WERI-Rb-1 (cell line): ENCODE data around the gene CDK5RAP2.

ENCODE experiments used
- DNase-seq: peaks from one replicate; pipeline ENCODE4 v3.0.0-alpha.2; 2020
- H3K27ac ChIP-seq: fragments of 250-450 bp; sonication (Bioruptor Pico); 2 replicates; pipeline ENCODE4 v1.5.1; 2020; ENCODE audit warnings: mild to moderate bottlenecking, moderate library complexity
- H3K27me3 ChIP-seq: fragments of 250-450 bp; sonication (Bioruptor Pico); 2 replicates; pipeline ENCODE4 v1.5.1; 2021; ENCODE audit warnings: mild to moderate bottlenecking, low read depth, moderate library complexity; ENCODE audit not compliant: insufficient read depth, severe bottlenecking
- H3K36me3 ChIP-seq: fragments of 250-450 bp; sonication (Bioruptor Pico); 2 replicates; pipeline ENCODE4 v1.5.1; 2020; ENCODE audit warnings: mild to moderate bottlenecking, moderate library complexity
- H3K4me3 ChIP-seq: 2 replicates; pipeline ENCODE4 v1.5.1; 2011; ENCODE audit warnings: low read depth, mild to moderate bottlenecking, control low read depth, low read length
- H3K9me3 ChIP-seq: fragments of 250-450 bp; sonication (Bioruptor Pico); 2 replicates; pipeline ENCODE4 v1.5.1; 2021; ENCODE audit warnings: mild to moderate bottlenecking, moderate library complexity; ENCODE audit not compliant: severe bottlenecking
- TF ChIP-seq, protein P1 (sequence below): IDR thresholded peaks from 2 replicates; pipeline ENCODE4 v1.5.1; 2011; ENCODE audit warnings: low read depth, mild to moderate bottlenecking, control low read depth, inconsistent platforms, low read length

Gene CDK5RAP2

GRCh38 chr9:120395376-120395775 is 184.6 kb downstream of the CDK5RAP2 start:
- no peaks in the 10 kb centered on the region for H3K27me3 ChIP-seq
- H3K36me3 ChIP-seq = peaks cover 97% of the 10 kb centered on the region
- no peak overlapping the region for H3K4me3 ChIP-seq
- no peaks in the 10 kb centered on the region for H3K9me3 ChIP-seq
- DNase-seq = no peak
- H3K27ac ChIP-seq = no peak overlapping the region
- TF ChIP-seq, protein P1, sequence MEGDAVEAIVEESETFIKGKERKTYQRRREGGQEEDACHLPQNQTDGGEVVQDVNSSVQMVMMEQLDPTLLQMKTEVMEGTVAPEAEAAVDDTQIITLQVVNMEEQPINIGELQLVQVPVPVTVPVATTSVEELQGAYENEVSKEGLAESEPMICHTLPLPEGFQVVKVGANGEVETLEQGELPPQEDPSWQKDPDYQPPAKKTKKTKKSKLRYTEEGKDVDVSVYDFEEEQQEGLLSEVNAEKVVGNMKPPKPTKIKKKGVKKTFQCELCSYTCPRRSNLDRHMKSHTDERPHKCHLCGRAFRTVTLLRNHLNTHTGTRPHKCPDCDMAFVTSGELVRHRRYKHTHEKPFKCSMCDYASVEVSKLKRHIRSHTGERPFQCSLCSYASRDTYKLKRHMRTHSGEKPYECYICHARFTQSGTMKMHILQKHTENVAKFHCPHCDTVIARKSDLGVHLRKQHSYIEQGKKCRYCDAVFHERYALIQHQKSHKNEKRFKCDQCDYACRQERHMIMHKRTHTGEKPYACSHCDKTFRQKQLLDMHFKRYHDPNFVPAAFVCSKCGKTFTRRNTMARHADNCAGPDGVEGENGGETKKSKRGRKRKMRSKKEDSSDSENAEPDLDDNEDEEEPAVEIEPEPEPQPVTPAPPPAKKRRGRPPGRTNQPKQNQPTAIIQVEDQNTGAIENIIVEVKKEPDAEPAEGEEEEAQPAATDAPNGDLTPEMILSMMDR = no peak

DNA sequence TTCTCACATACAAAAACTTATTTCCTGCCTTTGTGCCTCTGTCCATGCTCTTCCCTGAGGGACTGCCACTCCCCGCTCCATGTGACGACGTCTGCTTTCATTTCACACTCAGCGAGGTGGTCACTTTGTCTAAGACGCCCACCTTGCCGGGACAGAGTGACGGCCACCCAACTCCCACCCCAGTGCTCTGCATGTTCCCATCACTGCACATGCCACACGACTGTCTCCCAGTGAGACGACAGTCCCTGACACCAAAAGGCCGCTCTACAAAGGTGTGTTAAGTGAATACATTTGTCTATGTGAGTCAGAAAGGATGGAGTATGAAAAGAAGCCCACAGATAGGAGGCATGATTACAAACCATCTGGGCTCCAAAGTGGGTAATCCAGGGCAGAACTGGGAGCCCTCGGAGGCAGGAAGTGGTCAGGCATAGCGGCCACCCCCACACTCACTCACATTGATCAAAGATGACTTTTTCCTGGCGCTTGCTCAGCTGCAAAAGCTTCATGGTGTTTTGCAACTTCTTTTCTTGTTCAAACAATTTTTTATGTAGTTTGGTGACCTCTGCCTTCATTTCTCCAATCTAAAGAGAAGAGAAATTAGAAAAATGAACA is 185.8 kb downstream of the CDK5RAP2 start:
- no peak overlapping the region for H3K27ac ChIP-seq
- H3K4me3 ChIP-seq = no peak overlapping the region
- H3K9me3 ChIP-seq = no peaks in the 10 kb centered on the region
- DNase-seq = no peak
- TF ChIP-seq, protein P1 = no peak
- no peaks in the 10 kb centered on the region for H3K27me3 ChIP-seq
- H3K36me3 ChIP-seq = peaks cover 97% of the 10 kb centered on the region

DNA sequence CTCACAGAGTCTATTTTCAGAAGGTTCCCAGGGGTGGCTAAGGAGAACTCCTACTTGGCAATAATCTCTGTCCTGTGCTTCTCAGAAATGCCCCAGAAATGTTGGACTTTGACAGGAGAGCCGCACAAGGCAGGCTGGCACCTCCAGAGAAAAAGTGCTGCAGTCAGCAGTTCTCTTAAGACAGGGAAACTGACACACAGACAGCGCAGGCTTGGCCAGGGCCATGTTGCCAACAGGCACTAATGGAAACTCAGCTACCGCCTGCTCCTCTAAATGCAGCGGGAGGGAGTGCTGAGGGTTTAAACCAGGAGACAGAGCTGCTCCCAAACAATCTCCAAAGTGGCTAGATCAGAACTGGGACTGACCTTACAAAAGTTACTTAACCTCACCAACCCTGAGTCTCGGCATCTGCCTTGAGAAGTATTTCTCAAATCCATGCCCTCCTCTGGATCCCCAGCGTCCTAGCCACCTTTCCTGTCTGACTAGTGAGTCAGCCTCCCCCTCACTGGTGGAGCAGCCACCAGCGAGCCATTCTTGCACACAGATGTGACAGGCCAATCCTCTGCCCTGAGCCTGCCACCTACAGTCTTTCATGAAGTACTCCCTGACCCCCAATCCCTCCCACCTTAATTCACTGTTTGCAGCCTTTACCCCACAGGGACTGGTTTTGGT is 186.4 kb downstream of the CDK5RAP2 start:
- H3K27me3 ChIP-seq = no peaks in the 10 kb centered on the region
- no peak overlapping the region for H3K4me3 ChIP-seq
- H3K9me3 ChIP-seq = no peaks in the 10 kb centered on the region
- H3K27ac ChIP-seq = no peak overlapping the region
- TF ChIP-seq, protein P1 = no peak
- H3K36me3 ChIP-seq = peaks cover 97% of the 10 kb centered on the region
- DNase-seq = no peak

- Histone ChIP-seq H3K36me3 (peaks cover 97% of the 10 kb centered on the region), H3K27me3 (no peaks in the 10 kb centered on the region), H3K9me3 (no peaks in the 10 kb centered on the region), H3K4me3 (no peak overlapping the region), H3K27ac (no peak overlapping the region)
- no peak for DNase-seq
- TF ChIP-seq, protein P1 = no peak
Observed at GRCh38 chr9:120392711-120393110, 187.3 kb downstream of the CDK5RAP2 start.

DNA sequence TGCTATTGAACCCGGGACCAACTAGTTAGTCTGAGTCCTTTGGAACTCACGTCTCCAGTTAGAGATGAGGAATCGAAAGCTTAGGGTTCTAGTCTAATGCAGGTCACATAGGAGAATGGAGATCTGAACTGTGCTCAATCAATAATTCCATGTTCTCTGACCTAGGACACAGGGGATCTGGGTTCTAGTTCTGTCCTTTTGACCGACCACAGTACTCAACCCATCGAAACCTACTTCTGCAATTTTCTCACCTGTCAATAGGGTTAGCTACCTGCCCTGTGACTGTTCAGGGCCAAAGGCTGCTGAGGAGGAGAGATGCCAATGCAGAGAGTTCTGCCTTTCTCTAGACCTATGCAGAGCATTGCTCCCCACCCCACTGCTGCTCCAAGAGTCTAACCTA is 187.7 kb downstream of the CDK5RAP2 start:
- TF ChIP-seq, protein P1 = no peak
- Histone ChIP-seq H3K27me3 (no peaks in the 10 kb centered on the region), H3K4me3 (no peak overlapping the region), H3K9me3 (no peaks in the 10 kb centered on the region), H3K27ac (no peak overlapping the region), H3K36me3 (peaks cover 96% of the 10 kb centered on the region)
- DNase-seq = no peak
